ENCODE measurements around the gene URAD.
"Not testable (repeated sequence)": the region's sequence is repeated elsewhere in the genome, so short reads cannot be mapped to it uniquely, and the experiment has no call there.

URAD gene
- 0 reads per million in 3 donors for total RNA-seq

GRCh38 chr13:27988520-27988919 lies at the start of gene URAD:
Gene URAD (minus strand): TSS chr13:27988693. CDS start chr13:27988637, 56 bp downstream.
- no peaks in the 10 kb centered on the region for H3K9me3 ChIP-seq (ENCODE audit: control insufficient read depth, low read length)
- DNase-seq: no peak
- H3K27me3 ChIP-seq (replicated peaks; ENCODE audit: control insufficient read depth, insufficient read depth, low read length, poor library complexity, severe bottlenecking): peaks cover 4% of the 10 kb centered on the region
- no peaks in the 10 kb centered on the region for H3K4me1 ChIP-seq (ENCODE audit: control insufficient read depth, insufficient read depth, low read length, poor library complexity, severe bottlenecking)
- no peak within 1 kb of the TSS for H3K27ac ChIP-seq (ENCODE audit: insufficient read depth, low read length, poor library complexity, severe bottlenecking)
- H3K36me3 ChIP-seq (ENCODE audit: control insufficient read depth, insufficient read depth, low read length): no peaks in the 10 kb centered on the region
- H3K4me3 ChIP-seq (ENCODE audit: insufficient read depth, low read depth, low read length, poor library complexity, severe bottlenecking): no peak within 1 kb of the TSS

DNA sequence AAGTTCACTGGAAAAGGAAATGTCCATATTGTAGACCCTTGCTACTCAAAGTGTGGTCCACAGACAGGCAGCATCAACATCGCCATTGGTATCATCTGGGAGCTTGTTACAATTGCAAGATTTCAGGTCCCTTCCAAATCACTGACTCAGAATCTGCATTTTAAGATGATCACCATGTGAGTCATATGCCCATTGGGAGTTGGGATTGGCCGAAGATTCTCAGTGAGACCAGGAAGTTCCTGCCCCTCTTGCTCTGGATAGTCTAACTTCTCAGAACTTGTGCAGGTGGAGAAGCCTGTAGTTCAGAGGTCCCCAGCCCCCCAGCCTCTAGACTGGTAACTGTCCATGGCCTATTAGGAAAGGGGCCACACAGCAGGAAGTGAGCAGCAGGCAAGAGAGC lies 48.9 kb upstream of the URAD start:
- Histone ChIP-seq H3K4me1 (ENCODE audit: control insufficient read depth, insufficient read depth, low read length, poor library complexity, severe bottlenecking) (no peaks in the 10 kb centered on the region), H3K4me3 (ENCODE audit: insufficient read depth, low read depth, low read length, poor library complexity, severe bottlenecking) (no peak overlapping the region), H3K27me3 (replicated peaks; ENCODE audit: control insufficient read depth, insufficient read depth, low read length, poor library complexity, severe bottlenecking) (no peaks in the 10 kb centered on the region), H3K27ac (ENCODE audit: insufficient read depth, low read length, poor library complexity, severe bottlenecking) (no peak overlapping the region), H3K36me3 (ENCODE audit: control insufficient read depth, insufficient read depth, low read length) (no peaks in the 10 kb centered on the region), H3K9me3 (ENCODE audit: control insufficient read depth, low read length) (no peaks in the 10 kb centered on the region)
- no peak for DNase-seq

- no peaks in the 10 kb centered on the region for H3K36me3 ChIP-seq (ENCODE audit: control insufficient read depth, insufficient read depth, low read length)
- H3K4me1 ChIP-seq (ENCODE audit: control insufficient read depth, insufficient read depth, low read length, poor library complexity, severe bottlenecking): no peaks in the 10 kb centered on the region
- no peaks in the 10 kb centered on the region for H3K27me3 ChIP-seq (replicated peaks; ENCODE audit: control insufficient read depth, insufficient read depth, low read length, poor library complexity, severe bottlenecking)
- DNase-seq: no peak
- no peak overlapping the region for H3K27ac ChIP-seq (ENCODE audit: insufficient read depth, low read length, poor library complexity, severe bottlenecking)
- H3K9me3 ChIP-seq (ENCODE audit: control insufficient read depth, low read length): no peaks in the 10 kb centered on the region
- no peak overlapping the region for H3K4me3 ChIP-seq (ENCODE audit: insufficient read depth, low read depth, low read length, poor library complexity, severe bottlenecking)
Observed at GRCh38 chr13:28035146-28035782, 46.8 kb upstream of the URAD start.

- no peak for DNase-seq
- Histone ChIP-seq H3K27me3 (replicated peaks; ENCODE audit: control insufficient read depth, insufficient read depth, low read length, poor library complexity, severe bottlenecking) (no peaks in the 10 kb centered on the region), H3K27ac (ENCODE audit: insufficient read depth, low read length, poor library complexity, severe bottlenecking) (no peak overlapping the region), H3K9me3 (ENCODE audit: control insufficient read depth, low read length) (no peaks in the 10 kb centered on the region), H3K36me3 (ENCODE audit: control insufficient read depth, insufficient read depth, low read length) (no peaks in the 10 kb centered on the region), H3K4me3 (ENCODE audit: insufficient read depth, low read depth, low read length, poor library complexity, severe bottlenecking) (no peak overlapping the region), H3K4me1 (ENCODE audit: control insufficient read depth, insufficient read depth, low read length, poor library complexity, severe bottlenecking) (no peaks in the 10 kb centered on the region)
Observed at GRCh38 chr13:28033894-28034655, 45.6 kb upstream of the URAD start.

DNA sequence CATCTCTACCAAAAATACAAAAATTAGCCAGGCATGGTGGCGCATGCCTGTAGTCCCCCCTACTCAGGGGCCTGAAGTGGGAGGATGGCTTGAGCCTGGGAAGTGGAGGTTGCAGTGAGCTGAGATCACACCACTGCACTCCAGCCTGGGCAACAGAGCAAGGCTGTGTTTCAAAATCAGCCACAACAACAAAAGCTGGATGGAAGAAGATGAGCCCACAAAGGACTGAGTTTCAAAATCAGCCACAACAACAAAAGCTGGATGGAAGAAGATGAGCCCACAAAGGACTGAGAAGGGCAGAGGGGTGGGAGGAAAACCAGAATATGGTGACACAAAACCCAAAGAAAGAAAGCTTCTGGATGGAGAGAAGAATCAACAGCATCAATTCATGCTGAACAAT lies 43.9 kb upstream of the URAD start:
- H3K27me3 ChIP-seq (replicated peaks; ENCODE audit: control insufficient read depth, insufficient read depth, low read length, poor library complexity, severe bottlenecking); H3K27ac ChIP-seq (ENCODE audit: insufficient read depth, low read length, poor library complexity, severe bottlenecking); H3K4me3 ChIP-seq (ENCODE audit: insufficient read depth, low read depth, low read length, poor library complexity, severe bottlenecking); H3K4me1 ChIP-seq (ENCODE audit: control insufficient read depth, insufficient read depth, low read length, poor library complexity, severe bottlenecking); H3K9me3 ChIP-seq (ENCODE audit: control insufficient read depth, low read length); H3K36me3 ChIP-seq (ENCODE audit: control insufficient read depth, insufficient read depth, low read length); DNase-seq: not testable (repeated sequence)

DNA sequence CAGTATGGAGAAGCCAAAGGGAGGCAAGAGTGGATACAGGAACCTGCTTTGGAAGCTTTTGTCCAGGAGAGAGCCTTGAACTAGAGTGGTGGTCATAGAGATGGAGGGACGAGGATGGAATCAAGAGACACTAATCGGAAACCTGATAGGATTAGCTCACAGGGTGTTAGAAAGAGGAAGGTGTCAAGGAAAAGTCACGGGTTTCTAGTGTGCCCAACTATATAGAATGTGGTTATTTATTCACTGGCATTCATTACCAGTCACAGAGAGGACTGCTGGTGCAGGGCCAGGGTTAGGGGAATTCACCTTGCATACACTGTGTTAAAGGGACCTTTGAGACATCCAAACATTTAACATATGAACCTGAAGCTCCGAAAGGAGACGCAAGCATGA lies 43.4 kb upstream of the URAD start:
- H3K36me3 ChIP-seq (ENCODE audit: control insufficient read depth, insufficient read depth, low read length): no peaks in the 10 kb centered on the region

GRCh38 chr13:28031220-28031895 lies 42.9 kb upstream of the URAD start:
- DNase-seq: no peak
- Histone ChIP-seq H3K4me3 (ENCODE audit: insufficient read depth, low read depth, low read length, poor library complexity, severe bottlenecking) (no peak overlapping the region), H3K9me3 (ENCODE audit: control insufficient read depth, low read length) (no peaks in the 10 kb centered on the region), H3K36me3 (ENCODE audit: control insufficient read depth, insufficient read depth, low read length) (no peaks in the 10 kb centered on the region), H3K27me3 (replicated peaks; ENCODE audit: control insufficient read depth, insufficient read depth, low read length, poor library complexity, severe bottlenecking) (no peaks in the 10 kb centered on the region), H3K27ac (ENCODE audit: insufficient read depth, low read length, poor library complexity, severe bottlenecking) (no peak overlapping the region), H3K4me1 (ENCODE audit: control insufficient read depth, insufficient read depth, low read length, poor library complexity, severe bottlenecking) (no peaks in the 10 kb centered on the region)

More for the DNA sequence above, 43.4 kb upstream of the URAD start:
- DNase-seq: no peak
- no peak overlapping the region for H3K27ac ChIP-seq (ENCODE audit: insufficient read depth, low read length, poor library complexity, severe bottlenecking)
- H3K27me3 ChIP-seq (replicated peaks; ENCODE audit: control insufficient read depth, insufficient read depth, low read length, poor library complexity, severe bottlenecking): no peaks in the 10 kb centered on the region
- no peaks in the 10 kb centered on the region for H3K4me1 ChIP-seq (ENCODE audit: control insufficient read depth, insufficient read depth, low read length, poor library complexity, severe bottlenecking)
- H3K9me3 ChIP-seq (ENCODE audit: control insufficient read depth, low read length): no peaks in the 10 kb centered on the region
- H3K4me3 ChIP-seq (ENCODE audit: insufficient read depth, low read depth, low read length, poor library complexity, severe bottlenecking): no peak overlapping the region

GRCh38 chr13:28027607-28028364 lies 39.3 kb upstream of the URAD start:
- no peaks in the 10 kb centered on the region for H3K4me1 ChIP-seq (ENCODE audit: control insufficient read depth, insufficient read depth, low read length, poor library complexity, severe bottlenecking)
- H3K27ac ChIP-seq (ENCODE audit: insufficient read depth, low read length, poor library complexity, severe bottlenecking): no peak overlapping the region
- no peak for DNase-seq
- H3K36me3 ChIP-seq (ENCODE audit: control insufficient read depth, insufficient read depth, low read length): no peaks in the 10 kb centered on the region
- no peaks in the 10 kb centered on the region for H3K27me3 ChIP-seq (replicated peaks; ENCODE audit: control insufficient read depth, insufficient read depth, low read length, poor library complexity, severe bottlenecking)
- H3K9me3 ChIP-seq (ENCODE audit: control insufficient read depth, low read length): no peaks in the 10 kb centered on the region
- no peak overlapping the region for H3K4me3 ChIP-seq (ENCODE audit: insufficient read depth, low read depth, low read length, poor library complexity, severe bottlenecking)

DNA sequence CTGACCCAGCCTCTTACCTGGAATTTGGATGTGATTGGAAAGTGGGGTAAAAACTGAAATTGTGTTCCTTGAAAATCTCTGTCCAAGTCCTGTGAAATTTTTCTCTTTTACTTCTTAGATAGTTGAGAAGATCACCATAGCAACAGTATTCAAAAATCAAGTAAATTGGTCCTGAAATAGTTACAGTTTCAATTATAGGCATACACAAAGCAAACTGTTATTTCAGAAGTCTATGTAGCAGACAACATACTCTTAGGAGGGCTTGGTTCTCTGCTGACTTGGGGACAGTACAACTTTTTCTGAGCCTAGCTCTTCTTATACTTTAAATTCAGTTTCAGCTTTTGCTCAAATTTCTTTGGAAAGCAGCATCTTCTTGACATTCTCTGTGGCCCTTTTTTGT lies 38.6 kb upstream of the URAD start:
- Histone ChIP-seq H3K27ac (ENCODE audit: insufficient read depth, low read length, poor library complexity, severe bottlenecking) (no peak overlapping the region), H3K27me3 (replicated peaks; ENCODE audit: control insufficient read depth, insufficient read depth, low read length, poor library complexity, severe bottlenecking) (no peaks in the 10 kb centered on the region), H3K9me3 (ENCODE audit: control insufficient read depth, low read length) (no peaks in the 10 kb centered on the region), H3K4me3 (ENCODE audit: insufficient read depth, low read depth, low read length, poor library complexity, severe bottlenecking) (no peak overlapping the region), H3K36me3 (ENCODE audit: control insufficient read depth, insufficient read depth, low read length) (no peaks in the 10 kb centered on the region), H3K4me1 (ENCODE audit: control insufficient read depth, insufficient read depth, low read length, poor library complexity, severe bottlenecking) (no peaks in the 10 kb centered on the region)
- DNase-seq: no peak

Data from effector memory CD4-positive, alpha-beta T cell (primary cell).